SW 1271 (cell line): Measurements from ENCODE around the gene RAB5B.
A peak's percentile ranks its signal among the peaks of the same experiment; 100 is the strongest.
"Not testable (repeated sequence)": the region's sequence is repeated elsewhere in the genome, so short reads cannot be mapped to it uniquely, and the experiment has no call there.

Source experiments
- DNase-seq, 2 experiments: peaks; one replicate each; lab custom pipeline; 2025; lab: John Stamatoyannopoulos, UW

RAB5B gene

DNA sequence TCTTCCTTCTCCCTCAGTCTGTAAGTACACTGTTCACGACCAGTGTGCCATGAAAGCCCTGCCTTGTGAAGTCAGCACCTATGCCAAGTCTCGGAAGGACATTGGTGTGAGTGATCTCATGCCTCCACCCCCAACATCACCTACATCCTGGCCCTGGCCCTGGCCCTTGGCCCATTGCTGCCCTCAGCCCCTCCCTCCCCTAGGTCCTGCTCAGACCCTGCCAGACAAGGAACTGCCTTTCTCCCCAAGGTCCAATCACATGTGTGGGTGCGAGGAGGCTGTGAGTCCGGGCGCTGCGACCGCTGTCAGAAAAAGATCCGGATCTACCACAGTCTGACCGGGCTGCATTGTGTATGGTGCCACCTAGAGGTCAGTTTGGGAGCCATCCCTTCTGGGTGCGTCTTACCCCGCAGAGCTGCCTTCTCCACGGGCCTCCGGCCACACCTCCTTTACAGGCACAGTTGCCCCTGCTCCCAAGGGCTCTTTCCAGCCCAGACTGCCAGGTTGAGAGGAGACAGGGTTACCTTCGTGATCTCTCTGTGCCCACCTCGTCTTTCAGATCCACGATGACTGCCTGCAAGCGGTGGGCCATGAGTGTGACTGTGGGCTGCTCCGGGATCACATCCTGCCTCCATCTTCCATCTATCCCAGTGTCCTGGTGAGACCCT, 33.7 kb upstream of the RAB5B start:
- DNase-seq: peak; percentile 44 to 78

DNA sequence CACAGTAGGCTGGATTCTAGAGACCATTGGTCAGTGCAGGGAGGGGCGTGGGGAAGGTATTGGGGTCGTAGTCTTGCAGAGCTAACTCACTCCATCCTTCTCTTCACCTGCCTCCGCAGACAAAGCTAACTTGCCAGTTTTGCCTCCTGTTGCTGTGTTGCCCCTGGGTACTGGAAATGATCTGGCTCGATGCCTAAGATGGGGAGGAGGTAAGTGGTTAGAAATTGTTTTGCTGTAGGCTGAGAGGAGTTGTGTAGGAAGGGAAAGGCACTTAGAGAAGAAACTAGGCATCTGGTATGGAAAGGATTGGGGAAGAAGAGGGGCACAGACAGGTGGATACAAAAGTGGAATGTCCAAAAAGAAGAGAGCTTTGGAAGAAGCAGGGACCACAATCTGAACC, 31.8 kb upstream of the RAB5B start:
- DNase-seq: no peak

DNA sequence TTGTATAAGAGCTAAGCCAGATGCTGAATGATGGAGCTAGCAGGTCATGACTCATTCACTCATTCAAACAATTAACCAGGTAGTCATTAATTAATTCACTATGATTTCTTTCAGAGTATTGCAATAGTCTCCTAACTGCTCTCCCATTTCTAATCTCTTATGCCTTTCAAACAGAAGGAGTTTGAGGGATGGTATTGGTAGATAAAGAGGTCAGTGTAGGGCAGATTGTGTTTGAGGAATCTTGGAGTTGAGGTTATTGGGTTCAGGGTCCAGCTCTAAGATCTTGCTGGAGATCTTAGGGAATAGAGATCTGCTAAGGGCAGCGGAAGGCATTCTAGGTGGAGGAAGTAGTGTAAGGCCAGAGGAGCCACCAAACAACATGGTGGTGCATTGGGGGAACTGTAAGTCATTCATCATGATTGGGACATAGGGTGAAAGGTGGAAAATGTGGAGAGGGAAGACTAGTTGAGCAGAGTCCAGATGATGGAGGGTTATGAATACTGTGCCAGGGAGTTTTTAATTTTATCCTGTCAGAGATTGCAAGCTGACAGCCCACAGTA, 31.2 kb upstream of the RAB5B start:
- DNase-seq: no peak

DNA sequence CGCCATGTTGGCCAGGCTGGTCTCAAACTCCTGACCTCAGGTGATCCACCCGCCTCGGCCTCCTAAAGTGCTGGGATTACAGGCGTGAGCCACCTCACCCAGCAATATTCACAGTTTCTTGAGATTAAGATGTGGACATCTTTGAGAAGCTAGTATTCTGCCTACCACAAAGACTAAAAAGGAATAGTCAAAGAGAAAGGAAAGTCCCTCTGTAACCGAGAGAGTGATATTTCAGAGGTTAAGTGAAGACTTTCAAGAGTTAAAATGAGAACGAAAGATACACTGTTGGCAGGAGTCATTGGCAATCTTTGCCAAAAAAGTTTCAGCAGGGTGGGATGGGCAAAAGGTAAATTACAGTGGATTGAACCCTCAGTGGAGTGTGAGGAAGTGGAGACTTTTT, 27.3 kb upstream of the RAB5B start:
- no peak for DNase-seq

DNA sequence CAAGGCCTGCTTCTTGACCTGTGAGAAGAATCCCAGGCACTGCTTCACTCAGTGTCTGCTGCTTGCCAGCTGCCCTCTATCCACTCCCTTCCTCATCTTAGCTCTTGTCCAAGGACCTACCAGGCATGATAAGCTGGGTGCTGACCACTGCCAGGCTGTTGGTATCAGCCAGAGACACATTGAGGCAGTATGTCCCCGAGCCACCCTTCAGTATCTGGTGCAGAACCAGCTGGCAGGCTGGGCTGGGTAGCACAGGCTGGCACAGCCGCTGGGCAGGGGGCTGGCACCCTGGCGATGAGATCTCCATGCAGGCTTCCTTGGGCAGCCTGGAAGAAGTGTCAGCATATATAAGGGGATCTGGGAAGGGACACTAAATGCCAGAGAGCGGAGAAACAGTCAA, 18.5 kb upstream of the RAB5B start:
- DNase-seq: no peak

DNA sequence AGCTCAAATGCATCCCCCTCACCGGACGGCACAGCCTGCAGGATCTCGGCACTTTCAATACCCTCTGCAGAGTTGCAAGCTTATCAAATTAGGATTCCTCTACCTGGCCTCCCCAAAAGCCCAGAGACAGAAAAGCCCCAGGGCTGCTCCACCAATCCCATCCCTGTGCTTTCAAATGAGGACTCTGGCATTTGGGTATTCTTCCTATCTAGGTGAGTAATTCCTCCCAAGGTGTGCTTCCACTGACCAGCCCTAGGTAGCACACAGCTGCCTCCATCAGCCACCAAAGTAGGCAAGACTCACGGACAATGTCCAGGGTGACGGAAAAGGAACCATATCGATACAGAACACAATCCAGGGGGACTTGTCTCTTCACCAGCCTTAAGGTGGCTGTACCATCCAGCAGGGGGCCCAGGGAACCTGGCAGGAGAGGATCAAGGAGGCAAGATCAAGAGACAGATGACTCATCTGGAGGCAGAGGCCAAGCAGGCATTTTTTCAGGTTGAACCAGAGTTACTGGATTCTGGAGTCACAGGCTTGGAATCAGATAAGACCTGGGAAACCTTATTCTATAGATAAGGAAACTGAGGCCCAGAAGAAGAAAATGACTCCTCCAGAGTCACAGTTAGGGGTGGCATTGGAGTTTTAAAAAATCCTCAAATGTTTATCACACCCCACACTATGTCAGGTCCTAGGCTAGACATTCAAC, 17.9 kb upstream of the RAB5B start:
- DNase-seq: peak; percentile 43 to 61

DNA sequence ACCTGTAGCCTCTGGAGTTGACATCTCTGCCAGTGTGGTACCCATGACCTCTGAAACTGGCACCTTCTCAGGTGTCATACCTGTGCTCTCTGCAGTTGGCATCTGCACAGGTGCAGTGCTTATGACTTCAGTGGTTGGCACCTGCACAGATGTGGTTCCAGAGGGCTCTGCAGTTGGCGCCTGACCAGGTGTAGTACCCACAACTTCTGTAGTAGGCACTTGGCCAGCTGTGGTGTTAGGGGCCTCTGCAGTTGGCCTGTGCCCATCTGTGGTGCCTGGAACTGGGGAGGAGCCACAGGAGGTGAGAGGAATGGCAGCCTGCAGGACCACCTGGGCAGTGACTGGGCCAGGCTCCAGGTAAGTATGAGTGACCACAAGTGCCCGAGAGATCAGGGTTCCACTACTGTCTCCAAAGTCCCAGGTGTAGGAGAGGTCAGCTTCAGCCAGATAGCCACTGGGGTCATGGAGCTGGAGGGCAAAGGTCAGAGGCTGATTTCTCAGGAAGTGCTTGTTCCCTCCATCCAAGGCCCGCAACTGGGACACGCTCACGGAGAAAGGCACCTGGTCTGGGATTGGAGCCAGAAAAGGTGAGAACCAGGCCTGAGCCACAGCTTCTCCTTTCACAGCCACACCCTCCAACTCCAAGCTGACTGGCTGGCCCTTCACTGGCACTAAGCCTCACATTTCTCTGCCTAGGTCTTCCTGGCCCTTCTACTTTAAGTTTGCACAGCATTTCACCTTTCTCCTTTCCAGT, 16.6 kb upstream of the RAB5B start:
- DNase-seq: no peak

DNA sequence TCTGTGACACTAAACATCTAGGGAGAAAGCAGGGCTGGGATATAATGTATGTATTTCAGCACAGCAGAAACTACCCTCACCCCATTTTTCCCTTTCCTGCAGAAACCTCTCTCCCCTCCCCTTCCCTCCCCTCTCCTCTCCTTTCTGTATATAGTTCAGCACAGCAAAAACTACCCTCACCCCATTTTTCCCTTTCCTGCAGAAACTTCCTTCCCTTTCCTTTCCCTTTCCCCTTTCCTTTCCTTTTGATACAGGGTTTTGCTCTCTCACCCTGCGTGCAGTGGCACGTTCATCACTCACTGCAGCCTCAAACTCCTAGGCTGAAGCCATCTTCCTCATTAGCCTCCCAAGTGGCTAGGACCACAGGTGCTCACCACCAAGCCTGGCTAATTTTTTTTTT, 10.1 kb upstream of the RAB5B start:
- DNase-seq: no peak

DNA sequence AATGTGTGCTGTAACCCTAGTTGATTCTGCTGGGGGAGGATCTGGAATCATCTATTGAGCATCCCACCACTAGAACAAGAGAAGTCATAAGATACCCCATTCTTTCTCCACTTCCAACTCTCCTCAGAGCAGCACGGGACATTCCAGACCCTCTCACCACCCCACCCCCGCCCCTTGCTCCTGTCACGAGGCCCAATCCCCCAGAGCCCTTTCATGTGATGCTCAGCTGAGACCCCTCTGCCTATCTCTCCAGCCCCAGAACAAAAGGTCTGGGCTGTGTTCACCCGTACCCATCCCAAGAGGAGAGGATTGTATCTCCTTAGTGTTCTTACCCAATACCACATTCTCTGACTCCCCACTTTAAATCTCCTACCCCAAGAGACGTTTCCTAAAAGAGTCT, 8.6 kb upstream of the RAB5B start:
- DNase-seq: no peak

DNA sequence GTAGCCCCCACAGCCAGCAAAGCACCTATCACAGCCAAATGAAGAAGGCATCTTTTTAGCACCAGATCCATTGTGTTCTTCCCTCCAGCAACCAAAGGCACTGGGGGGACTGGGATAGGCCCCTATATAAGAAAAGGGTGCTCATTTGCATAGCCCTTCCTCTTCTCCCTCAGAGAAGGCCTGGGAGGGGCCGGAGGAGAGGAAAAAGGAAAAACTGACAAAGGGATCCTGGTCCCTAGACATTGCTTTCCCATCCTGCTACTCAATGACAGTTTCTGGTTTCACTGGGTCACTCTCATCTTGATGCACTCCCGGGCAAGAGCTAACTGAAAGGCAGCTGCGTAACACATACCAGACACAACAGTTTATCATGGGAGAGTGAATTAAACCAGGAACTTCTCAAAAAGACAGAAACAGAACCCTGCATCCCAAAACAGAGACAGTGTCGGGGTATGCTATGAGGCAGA, 7.9 kb upstream of the RAB5B start, which contains the start of gene PMEL:
TSS of gene PMEL (minus strand) at position 102 of the 467 bp plus-strand sequence. CDS start at position 71, 31 bp downstream.
- peak in 1 of 2 experiments; percentile 21 for DNase-seq

DNA sequence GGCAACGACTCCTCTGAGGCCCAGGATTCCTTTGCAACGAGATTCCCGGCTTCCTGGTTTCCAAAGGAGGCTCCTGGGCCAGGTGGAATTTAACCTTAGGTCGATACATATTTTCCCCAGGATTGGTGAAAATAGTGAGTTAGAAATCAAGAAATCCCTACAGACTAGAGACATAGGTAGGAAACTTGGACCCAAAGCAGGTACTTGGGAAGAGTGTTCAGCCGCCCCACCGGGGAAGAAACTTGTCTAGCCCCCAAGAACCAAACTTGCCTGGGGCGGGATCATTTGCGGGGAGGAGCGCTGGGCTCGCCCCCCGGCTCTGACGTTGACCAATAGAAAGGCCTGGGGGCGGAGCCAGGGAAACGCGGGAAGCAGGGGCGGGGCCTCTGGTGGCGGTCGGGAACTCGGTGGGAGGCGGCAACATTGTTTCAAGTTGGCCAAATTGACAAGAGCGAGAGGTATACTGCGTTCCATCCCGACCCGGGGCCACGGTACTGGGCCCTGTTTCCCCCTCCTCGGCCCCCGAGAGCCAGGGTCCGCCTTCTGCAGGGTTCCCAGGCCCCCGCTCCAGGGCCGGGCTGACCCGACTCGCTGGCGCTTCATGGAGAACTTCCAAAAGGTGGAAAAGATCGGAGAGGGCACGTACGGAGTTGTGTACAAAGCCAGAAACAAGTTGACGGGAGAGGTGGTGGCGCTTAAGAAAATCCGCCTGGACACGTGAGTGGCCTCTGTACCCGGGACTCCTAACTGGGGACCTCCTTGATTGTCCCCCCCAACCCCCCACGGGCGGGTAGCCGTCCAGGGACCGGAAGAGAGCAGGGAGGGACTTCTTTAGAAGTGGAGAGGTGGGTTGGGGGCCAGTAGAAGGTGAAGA, 7.2 kb upstream of the RAB5B start, which contains the start of gene CDK2:
TSS of gene CDK2 (plus strand) at position 423 of the 874 bp plus-strand sequence. CDS start at position 602, 179 bp downstream.
- peak; percentile 50 to 86 for DNase-seq

DNA sequence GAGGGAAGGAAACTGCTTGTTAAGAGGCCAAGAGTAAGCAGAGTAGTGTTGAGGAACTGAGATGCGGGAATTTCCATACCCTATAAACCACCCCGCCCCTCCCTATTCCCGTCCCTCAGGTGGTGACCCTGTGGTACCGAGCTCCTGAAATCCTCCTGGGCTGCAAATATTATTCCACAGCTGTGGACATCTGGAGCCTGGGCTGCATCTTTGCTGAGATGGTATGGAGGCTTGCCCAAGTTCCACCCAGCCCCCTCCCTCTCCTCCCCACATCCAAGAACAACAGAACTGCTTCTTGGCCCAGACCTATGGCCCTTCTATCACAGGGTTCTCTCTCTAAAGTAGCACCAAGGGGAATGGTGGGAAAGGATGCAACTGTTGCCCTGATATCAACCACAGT, 4.5 kb upstream of the RAB5B start:
- no peak for DNase-seq

DNA sequence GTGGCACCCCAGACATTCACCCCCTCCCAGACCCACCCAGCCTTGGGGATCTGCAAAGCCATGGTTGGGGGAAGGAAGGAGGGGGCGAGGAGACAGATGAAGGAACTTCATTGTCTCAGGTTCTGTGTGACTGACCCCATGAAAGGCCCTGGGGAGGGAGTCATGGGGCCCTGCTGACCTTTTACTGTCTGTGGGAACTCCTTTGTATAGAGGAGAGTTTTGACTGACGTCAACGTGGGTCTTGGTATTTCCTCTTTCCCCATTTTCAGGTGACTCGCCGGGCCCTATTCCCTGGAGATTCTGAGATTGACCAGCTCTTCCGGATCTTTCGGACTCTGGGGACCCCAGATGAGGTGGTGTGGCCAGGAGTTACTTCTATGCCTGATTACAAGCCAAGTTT, 3.1 kb upstream of the RAB5B start:
- no peak for DNase-seq

DNA sequence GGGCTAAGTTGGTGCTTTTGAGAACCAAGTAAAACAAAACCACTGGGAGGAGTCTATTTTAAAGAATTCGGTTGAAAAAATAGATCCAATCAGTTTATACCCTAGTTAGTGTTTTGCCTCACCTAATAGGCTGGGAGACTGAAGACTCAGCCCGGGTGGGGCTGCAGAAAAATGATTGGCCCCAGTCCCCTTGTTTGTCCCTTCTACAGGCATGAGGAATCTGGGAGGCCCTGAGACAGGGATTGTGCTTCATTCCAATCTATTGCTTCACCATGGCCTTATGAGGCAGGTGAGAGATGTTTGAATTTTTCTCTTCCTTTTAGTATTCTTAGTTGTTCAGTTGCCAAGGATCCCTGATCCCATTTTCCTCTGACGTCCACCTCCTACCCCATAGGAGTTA, 1.8 kb upstream of the RAB5B start:
- peak; percentile 22 to 29 for DNase-seq

DNA sequence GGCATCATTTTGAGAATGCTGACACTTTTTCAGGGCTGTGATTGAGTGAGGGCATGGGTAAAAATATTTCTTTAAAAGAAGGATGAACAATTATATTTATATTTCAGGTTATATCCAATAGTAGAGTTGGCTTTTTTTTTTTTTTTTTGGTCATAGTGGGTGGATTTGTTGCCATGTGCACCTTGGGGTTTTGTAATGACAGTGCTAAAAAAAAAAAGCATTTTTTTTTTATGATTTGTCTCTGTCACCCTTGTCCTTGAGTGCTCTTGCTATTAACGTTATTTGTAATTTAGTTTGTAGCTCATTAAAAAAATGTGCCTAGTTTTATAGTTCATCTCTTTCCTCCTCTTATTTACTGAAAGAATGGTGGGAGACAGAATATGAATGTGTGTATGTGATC, 1.4 kb upstream of the RAB5B start:
- no peak for DNase-seq

DNA sequence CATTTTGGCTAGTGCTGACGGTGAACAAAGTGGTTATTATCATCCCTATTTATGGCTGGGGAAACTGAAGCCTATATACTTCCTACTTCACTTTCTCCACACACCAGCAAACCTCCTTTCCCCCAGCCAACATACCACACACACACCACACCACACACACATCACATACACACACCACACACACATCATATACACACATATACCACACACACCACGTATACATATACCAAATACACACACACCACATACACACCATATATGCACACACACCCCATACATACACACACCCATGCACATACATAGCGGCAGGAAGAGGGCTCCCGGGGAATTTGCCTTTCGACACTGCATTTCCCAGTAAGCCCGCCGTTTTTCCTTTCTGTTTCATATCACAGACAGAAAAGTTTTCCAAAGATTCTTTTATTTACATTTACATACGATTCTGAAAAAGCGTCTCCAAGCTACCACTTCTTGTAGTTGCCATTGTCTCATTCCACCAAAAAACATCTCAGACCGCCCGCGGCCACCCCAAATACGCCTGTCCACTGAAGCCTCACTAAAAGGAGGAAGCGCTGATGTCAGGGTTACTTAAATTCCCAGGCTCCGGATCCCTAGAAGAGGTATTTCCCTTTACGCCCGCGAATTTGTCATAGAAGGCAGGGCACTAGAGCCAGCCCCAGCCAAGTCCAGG, 823 bp upstream of the RAB5B start:
- no peak for DNase-seq

DNA sequence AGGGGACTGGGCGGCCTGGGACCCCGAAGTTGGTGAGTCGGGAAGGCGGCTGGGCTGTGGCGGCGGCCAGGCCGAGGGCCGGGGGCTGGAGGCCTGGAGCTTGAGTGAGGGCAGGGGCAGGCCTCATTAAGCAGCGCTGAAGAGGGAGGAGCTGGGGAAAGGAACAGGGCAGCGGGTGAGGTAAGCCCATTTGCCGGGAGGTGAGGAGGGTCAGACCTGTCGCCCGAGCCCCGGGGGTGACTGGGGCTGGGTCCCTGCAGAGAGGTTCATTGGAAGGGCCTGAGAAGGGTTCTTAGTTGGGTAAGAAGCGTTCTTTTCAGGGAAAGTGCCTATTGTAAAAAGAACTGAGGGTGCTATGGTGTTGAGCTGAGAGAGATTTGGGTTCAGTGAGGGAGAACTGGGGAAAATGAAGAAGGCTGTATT, 441 bp downstream of the RAB5B start:
- DNase-seq: peak in 1 of 2 experiments; percentile 32

DNA sequence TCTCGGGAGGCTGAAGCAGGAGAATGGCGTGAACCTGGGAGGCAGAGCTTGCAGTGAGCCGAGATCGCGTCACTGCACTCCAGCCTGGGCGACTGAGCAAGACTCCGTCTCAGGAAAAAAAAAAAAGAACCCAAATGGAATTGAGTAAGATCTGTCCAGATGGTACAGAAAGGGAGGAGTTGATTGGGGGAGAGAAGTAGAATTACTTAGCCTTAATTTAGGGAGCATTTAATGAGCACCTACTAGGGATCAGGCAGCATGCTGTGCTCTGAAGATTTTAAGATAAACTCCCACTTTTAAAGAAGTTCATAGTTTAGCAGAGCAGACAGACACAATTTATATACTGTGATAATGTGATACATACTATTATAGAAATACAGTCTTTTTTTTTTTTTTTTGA, 4.5 kb downstream of the RAB5B start:
- DNase-seq: no peak

DNA sequence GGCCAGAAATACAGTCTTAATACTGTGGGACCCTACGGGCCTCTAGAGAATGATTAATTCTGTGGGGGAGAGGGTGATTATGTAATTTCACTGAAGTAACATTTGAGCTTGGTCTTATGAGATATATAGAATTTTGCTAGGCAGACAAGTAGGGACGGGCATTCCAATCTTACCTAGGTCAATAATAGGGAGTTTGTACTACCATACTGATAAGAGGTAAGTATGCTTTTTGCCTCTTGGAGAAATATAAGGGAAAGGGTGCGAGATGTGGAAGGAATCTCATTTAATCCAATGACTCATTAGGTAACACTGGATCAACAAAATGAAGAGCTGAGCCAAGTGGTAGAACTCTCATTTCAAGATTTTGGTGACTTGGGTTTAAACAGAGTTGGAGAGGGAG, 5.2 kb downstream of the RAB5B start:
- DNase-seq: no peak

DNA sequence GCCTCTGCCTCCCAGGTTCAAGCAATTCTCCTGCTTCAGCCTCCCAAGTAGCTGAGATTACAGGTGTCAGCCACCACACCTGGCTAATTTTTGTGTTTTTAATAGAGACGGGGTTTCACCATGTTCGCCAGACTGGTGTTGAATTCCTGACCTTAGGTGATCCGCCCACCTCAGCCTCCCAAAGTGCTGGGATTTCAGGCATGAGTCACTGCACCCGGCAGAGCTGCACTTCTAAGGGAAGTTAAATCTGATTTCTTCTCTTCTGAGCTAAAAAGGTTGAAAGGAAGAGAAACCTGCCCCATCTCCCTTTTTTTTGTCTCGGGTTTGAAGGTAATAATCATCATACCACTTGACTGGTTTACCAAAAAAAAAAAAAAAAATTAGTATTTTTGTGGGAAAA, 8.0 kb downstream of the RAB5B start:
- not testable (repeated sequence) for DNase-seq
